Left forelimb (tissue), 1 donor: Measurements from ENCODE around the gene NT5DC2.

Experiments used
- DNase-seq: peaks from one replicate; pipeline ENCODE4 v3.0.0-alpha.2; 2018; ENCODE audit warnings: low spot score

NT5DC2 gene

GRCh38 chr3:52487788-52488691 is 45.6 kb downstream of the NT5DC2 start:
- DNase-seq: no peak

GRCh38 chr3:52487050-52487787 is 46.4 kb downstream of the NT5DC2 start:
- DNase-seq: no peak

GRCh38 chr3:52484680-52485461 is 48.8 kb downstream of the NT5DC2 start:
- no peak for DNase-seq

- no peak for DNase-seq
Observed at GRCh38 chr3:52483577-52484381, 49.9 kb downstream of the NT5DC2 start.

GRCh38 chr3:52483081-52483480 is 50.6 kb downstream of the NT5DC2 start:
- no peak for DNase-seq

- DNase-seq: no peak
Observed at GRCh38 chr3:52481819-52482521, 51.7 kb downstream of the NT5DC2 start.

GRCh38 chr3:52480768-52481715 is 52.6 kb downstream of the NT5DC2 start:
- no peak for DNase-seq

- DNase-seq: no peak
Observed at GRCh38 chr3:52479877-52480575, 53.6 kb downstream of the NT5DC2 start.

GRCh38 chr3:52479037-52479876 is 54.4 kb downstream of the NT5DC2 start:
- no peak for DNase-seq

GRCh38 chr3:52477796-52478095 is 55.9 kb downstream of the NT5DC2 start:
- DNase-seq: no peak

- no peak for DNase-seq
Observed at GRCh38 chr3:52477076-52477795, 56.4 kb downstream of the NT5DC2 start.
